Skeletal muscle satellite cell (primary cell): ENCODE data around the gene EXOC6B.

ENCODE experiments used
- H3K27me3 ChIP-seq: 2 replicates; pipeline ENCODE4 v1.7.0; 2013; ENCODE audit warnings: low read length; ENCODE audit not compliant: control insufficient read depth, insufficient read depth
- H3K36me3 ChIP-seq: 2 replicates; pipeline ENCODE4 v1.7.0; 2013; ENCODE audit warnings: mild to moderate bottlenecking, control low read depth, low read length; ENCODE audit not compliant: insufficient read depth
- H3K4me1 ChIP-seq: 2 replicates; pipeline ENCODE4 v1.7.0; 2013; ENCODE audit warnings: low read length; ENCODE audit not compliant: control insufficient read depth, insufficient read depth
- H3K4me2 ChIP-seq: 2 replicates; pipeline ENCODE4 v1.7.0; 2013; ENCODE audit warnings: mild to moderate bottlenecking, low read length
- H3K4me3 ChIP-seq: 2 replicates; pipeline ENCODE4 v1.7.0; 2013; ENCODE audit warnings: low read length
- H3K9ac ChIP-seq: 2 replicates; pipeline ENCODE4 v1.7.0; 2013; ENCODE audit warnings: mild to moderate bottlenecking, low read depth, low read length, moderate library complexity
- H3K9me3 ChIP-seq: replicated peaks from 2 replicates; pipeline ENCODE4 v1.7.0; 2013; ENCODE audit warnings: mild to moderate bottlenecking, control low read depth, low read length

Gene EXOC6B

DNA sequence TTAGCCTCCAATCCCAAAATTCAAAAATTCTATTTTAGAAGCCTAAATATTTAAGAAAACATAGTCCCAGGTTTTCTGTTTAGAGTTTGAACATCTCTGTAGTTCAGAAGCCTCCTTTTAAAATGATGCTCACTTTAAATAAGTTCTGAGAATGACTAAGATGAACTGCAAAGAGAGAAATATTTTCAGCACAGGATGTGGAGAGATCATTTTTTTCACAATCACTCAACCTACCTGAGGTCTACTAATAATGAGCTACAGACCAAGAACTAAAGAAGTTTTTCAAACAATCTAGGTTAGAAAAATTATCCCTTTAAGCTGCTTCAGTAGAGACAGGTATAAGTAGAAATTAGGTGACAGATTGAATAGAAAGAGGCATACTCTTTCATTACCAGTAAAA lies 493.1 kb downstream of the EXOC6B start:
- H3K9me3 ChIP-seq = no peaks in the 10 kb centered on the region
- no peak overlapping the region for H3K4me3 ChIP-seq
- no peak overlapping the region for H3K9ac ChIP-seq
- H3K4me1 ChIP-seq = no peaks in the 10 kb centered on the region
- no peaks in the 10 kb centered on the region for H3K36me3 ChIP-seq
- no peaks in the 10 kb centered on the region for H3K27me3 ChIP-seq
- H3K4me2 ChIP-seq = no peak overlapping the region

DNA sequence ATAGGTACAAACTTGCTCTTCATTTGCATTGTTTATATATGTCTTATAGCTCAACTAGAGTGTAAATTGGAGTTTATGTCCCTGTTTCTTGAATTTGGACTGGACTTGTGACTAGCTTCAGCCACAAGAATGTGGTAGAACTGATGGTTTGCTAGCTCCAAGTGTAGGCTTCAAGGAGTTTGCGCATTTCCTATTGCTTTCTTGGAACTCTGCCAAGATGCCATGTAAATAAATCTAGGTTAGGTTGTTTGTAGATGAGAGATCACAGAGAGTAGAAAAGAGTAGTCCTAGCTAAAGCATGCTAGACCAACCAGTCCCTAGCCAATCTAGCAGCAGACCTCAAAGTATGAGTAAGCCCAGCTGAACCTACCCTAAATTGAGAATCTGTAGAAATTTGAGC lies 495.2 kb downstream of the EXOC6B start:
- H3K27me3 ChIP-seq = no peaks in the 10 kb centered on the region
- no peak overlapping the region for H3K4me2 ChIP-seq
- H3K9ac ChIP-seq = no peak overlapping the region
- no peaks in the 10 kb centered on the region for H3K4me1 ChIP-seq
- H3K36me3 ChIP-seq = no peaks in the 10 kb centered on the region
- H3K9me3 ChIP-seq = no peaks in the 10 kb centered on the region
- no peak overlapping the region for H3K4me3 ChIP-seq

DNA sequence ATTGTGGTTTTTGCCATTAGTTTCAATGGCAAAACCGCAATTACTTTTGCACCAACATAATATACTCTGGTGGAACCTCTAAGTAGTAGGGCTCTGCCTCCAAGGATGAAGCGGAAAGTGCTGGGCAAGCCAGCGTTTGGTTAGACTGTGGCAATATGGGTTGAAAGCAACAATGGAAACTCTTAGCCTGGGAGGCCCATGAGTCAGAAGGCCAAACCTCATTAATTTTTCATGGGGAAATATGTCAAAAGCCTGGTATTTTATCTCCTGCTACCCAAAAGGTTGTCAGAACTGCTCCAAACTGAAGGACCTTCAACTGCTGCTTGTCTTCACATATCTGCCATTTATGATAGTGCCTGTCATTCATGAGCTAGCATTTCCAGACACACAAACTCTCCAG lies 499.1 kb downstream of the EXOC6B start:
- Histone ChIP-seq H3K9me3 (no peaks in the 10 kb centered on the region), H3K27me3 (no peaks in the 10 kb centered on the region), H3K36me3 (no peaks in the 10 kb centered on the region), H3K4me1 (no peaks in the 10 kb centered on the region), H3K4me3 (no peak overlapping the region), H3K9ac (no peak overlapping the region), H3K4me2 (no peak overlapping the region)

DNA sequence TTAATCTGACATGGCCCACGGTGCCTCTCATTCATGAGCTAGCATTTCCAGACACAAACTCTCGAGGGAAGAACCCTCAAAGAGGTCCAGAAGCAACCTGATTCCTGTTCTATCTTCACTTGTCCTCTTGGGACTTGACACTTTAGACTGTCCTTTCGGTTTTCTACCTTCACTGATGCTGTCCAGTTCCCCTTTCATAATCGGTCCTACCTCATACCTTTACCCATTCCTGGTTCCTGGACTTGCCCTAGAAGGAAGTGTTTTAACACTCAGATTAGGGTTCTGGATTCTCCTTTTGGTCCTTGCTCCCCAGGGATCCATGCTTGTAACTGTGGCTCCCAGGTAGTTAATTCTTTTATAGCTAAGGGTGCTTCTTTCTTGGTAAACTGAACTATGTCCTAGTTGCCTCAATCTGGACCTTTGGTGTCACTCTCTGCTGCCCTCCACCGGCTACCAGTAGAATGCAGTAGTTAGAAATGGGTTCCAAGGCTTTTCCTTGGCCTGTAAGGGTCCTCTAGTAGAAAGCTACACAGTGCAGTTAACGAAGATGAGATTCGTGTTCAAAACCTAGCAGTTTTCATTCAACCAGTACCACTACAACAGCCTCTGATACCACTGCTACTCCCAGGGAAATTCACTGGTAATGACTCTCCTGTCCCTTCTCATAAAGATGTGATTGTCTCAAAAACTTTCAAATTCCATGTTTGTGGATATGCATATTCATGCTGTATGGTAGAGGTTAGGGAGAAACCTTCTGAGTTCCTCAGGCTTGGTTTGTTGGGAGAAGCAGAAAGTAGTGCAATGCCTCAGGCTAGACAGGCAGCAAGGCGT lies 500.0 kb downstream of the EXOC6B start:
- H3K9me3 ChIP-seq = no peaks in the 10 kb centered on the region
- H3K4me2 ChIP-seq = no peak overlapping the region

DNA sequence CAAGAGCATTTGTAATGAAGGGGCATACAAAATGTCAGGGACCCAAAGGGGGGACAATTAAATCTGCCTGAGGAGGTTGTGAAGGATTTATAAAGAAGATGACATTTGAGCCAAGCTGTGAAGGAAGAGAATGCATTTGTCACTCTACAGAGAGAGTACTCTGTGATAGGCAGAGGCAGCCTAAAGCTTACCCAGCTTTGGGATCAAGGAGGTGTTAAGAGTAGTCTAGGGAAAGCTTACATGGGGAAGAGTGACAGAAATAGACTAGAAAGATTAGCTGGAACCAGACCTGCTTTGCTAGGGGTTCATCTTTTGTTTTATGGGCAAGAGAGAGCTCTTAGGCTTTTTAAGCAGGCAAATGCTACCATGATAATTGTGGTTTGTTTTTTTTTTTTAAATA lies 509.1 kb downstream of the EXOC6B start:
- H3K4me3 ChIP-seq = no peak overlapping the region
- H3K27me3 ChIP-seq = no peaks in the 10 kb centered on the region
- no peaks in the 10 kb centered on the region for H3K36me3 ChIP-seq
- no peaks in the 10 kb centered on the region for H3K9me3 ChIP-seq
- H3K4me2 ChIP-seq = no peak overlapping the region
- no peaks in the 10 kb centered on the region for H3K4me1 ChIP-seq
- no peak overlapping the region for H3K9ac ChIP-seq

More for the DNA sequence above, 500.0 kb downstream of the EXOC6B start:
- Histone ChIP-seq H3K27me3 (no peaks in the 10 kb centered on the region), H3K9ac (no peak overlapping the region), H3K36me3 (no peaks in the 10 kb centered on the region), H3K4me3 (no peak overlapping the region), H3K4me1 (no peaks in the 10 kb centered on the region)

- Histone ChIP-seq H3K4me2 (no peak overlapping the region), H3K4me3 (no peak overlapping the region), H3K36me3 (no peaks in the 10 kb centered on the region), H3K4me1 (no peaks in the 10 kb centered on the region), H3K27me3 (no peaks in the 10 kb centered on the region), H3K9ac (no peak overlapping the region), H3K9me3 (no peaks in the 10 kb centered on the region)
Observed at GRCh38 chr2:72300147-72300684, 525.6 kb downstream of the EXOC6B start.

- no peaks in the 10 kb centered on the region for H3K27me3 ChIP-seq
Observed at GRCh38 chr2:72293620-72294019, 532.2 kb downstream of the EXOC6B start.

GRCh38 chr2:72292433-72292832 lies 533.4 kb downstream of the EXOC6B start:
- H3K9me3 ChIP-seq = no peaks in the 10 kb centered on the region
- H3K36me3 ChIP-seq = no peaks in the 10 kb centered on the region
- H3K4me2 ChIP-seq = no peak overlapping the region
- H3K27me3 ChIP-seq = no peaks in the 10 kb centered on the region
- no peak overlapping the region for H3K4me3 ChIP-seq
- peaks cover 10% of the 10 kb centered on the region for H3K4me1 ChIP-seq
- H3K9ac ChIP-seq = no peak overlapping the region

More at GRCh38 chr2:72293620-72294019, 532.2 kb downstream of the EXOC6B start:
- Histone ChIP-seq H3K4me3 (no peak overlapping the region), H3K4me2 (peak overlapping the region; percentile 34), H3K36me3 (no peaks in the 10 kb centered on the region), H3K9me3 (no peaks in the 10 kb centered on the region), H3K9ac (no peak overlapping the region), H3K4me1 (peaks cover 10% of the 10 kb centered on the region)

DNA sequence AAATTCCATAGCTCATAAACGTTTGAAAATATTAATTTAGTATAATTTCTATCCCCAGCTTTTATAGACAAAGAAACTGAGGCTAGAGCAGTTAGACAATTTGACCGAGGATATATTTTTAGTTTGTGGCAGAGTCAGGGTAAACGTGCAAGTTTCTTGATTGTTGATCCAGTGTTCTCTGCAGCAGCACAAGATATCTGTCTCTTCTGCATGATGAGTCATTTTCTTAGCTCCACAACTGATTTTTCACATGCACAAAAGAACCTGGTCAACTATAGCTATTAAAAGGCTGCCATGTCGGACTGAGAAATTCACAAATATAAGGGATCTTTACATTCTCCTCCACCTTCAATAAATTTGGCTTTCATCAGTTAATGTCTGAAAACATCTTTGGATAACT lies 534.8 kb downstream of the EXOC6B start:
- Histone ChIP-seq H3K4me3 (no peak overlapping the region), H3K36me3 (no peaks in the 10 kb centered on the region), H3K9ac (no peak overlapping the region), H3K9me3 (no peaks in the 10 kb centered on the region), H3K4me1 (peaks cover 10% of the 10 kb centered on the region), H3K27me3 (no peaks in the 10 kb centered on the region), H3K4me2 (no peak overlapping the region)

- H3K4me2 ChIP-seq = no peak overlapping the region
- peaks cover 10% of the 10 kb centered on the region for H3K4me1 ChIP-seq
- no peak overlapping the region for H3K9ac ChIP-seq
- H3K27me3 ChIP-seq = no peaks in the 10 kb centered on the region
- H3K9me3 ChIP-seq = no peaks in the 10 kb centered on the region
- no peaks in the 10 kb centered on the region for H3K36me3 ChIP-seq
- no peak overlapping the region for H3K4me3 ChIP-seq
Observed at GRCh38 chr2:72289736-72290135, 536.1 kb downstream of the EXOC6B start.

GRCh38 chr2:72289283-72289682 lies 536.5 kb downstream of the EXOC6B start:
- Histone ChIP-seq H3K4me3 (no peak overlapping the region), H3K4me1 (peaks cover 10% of the 10 kb centered on the region), H3K27me3 (no peaks in the 10 kb centered on the region), H3K4me2 (no peak overlapping the region), H3K9ac (no peak overlapping the region), H3K9me3 (no peaks in the 10 kb centered on the region), H3K36me3 (no peaks in the 10 kb centered on the region)

- Histone ChIP-seq H3K4me3 (no peak overlapping the region), H3K27me3 (no peaks in the 10 kb centered on the region), H3K4me1 (peaks cover 7% of the 10 kb centered on the region), H3K4me2 (no peak overlapping the region), H3K36me3 (no peaks in the 10 kb centered on the region), H3K9me3 (no peaks in the 10 kb centered on the region), H3K9ac (no peak overlapping the region)
Observed at GRCh38 chr2:72278046-72278445, 547.8 kb downstream of the EXOC6B start.
